ENCODE measurements around the gene ENTREP1. TPM values are rescaled to one million over a fixed set of nuclear protein-coding genes. Genes with fewer than 3 reads are reported as not detected.
"Not testable (repeated sequence)": the region's sequence is repeated elsewhere in the genome, so short reads cannot be mapped to it uniquely, and the experiment has no call there.

Gene ENTREP1
- total RNA-seq, 2 donors from 2014 or later: 6.9 to 10.9 TPM

GRCh38 chr9:69297300-69297980 lies 27.6 kb upstream of the ENTREP1 start:
- ATAC-seq (no peak), DNase-seq (no peak)
- Histone ChIP-seq H3K4me3 (no peak overlapping the region), H3K36me3 (replicated peaks in 1 of 2; ENCODE audit: insufficient read depth in 1 of 2, low read depth in 2 of 2) (no peaks in the 10 kb centered on the region), H3K27ac (no peak overlapping the region), H3K27me3 (no peaks in the 10 kb centered on the region), H3K4me1 (no peaks in the 10 kb centered on the region), H3K9me3 (no peaks in the 10 kb centered on the region)
- WGBS, 2 donors: 55 to 59% methylated on average over 11 of the region's 11 CpGs
- intact Hi-C loops (cut with DNase I): no loop called here
- TF ChIP-seq POLR2A (IDR thresholded peaks at IDR 0.05): no peak
- TF ChIP-seq, protein P1, sequence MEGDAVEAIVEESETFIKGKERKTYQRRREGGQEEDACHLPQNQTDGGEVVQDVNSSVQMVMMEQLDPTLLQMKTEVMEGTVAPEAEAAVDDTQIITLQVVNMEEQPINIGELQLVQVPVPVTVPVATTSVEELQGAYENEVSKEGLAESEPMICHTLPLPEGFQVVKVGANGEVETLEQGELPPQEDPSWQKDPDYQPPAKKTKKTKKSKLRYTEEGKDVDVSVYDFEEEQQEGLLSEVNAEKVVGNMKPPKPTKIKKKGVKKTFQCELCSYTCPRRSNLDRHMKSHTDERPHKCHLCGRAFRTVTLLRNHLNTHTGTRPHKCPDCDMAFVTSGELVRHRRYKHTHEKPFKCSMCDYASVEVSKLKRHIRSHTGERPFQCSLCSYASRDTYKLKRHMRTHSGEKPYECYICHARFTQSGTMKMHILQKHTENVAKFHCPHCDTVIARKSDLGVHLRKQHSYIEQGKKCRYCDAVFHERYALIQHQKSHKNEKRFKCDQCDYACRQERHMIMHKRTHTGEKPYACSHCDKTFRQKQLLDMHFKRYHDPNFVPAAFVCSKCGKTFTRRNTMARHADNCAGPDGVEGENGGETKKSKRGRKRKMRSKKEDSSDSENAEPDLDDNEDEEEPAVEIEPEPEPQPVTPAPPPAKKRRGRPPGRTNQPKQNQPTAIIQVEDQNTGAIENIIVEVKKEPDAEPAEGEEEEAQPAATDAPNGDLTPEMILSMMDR (IDR thresholded peaks at IDR 0.05): no peak

- WGBS, 2 donors: 75 to 79% methylated on average over 1 of the region's 1 CpG
- ATAC-seq: no peak
- intact Hi-C loops (cut with DNase I): no loop called here
- H3K9me3 ChIP-seq: no peaks in the 10 kb centered on the region
- no peaks in the 10 kb centered on the region for H3K36me3 ChIP-seq (replicated peaks in 1 of 2; ENCODE audit: insufficient read depth in 1 of 2, low read depth in 2 of 2)
- H3K27me3 ChIP-seq: no peaks in the 10 kb centered on the region
- H3K4me1 ChIP-seq: no peaks in the 10 kb centered on the region
- H3K4me3 ChIP-seq: no peak overlapping the region
- TF ChIP-seq, protein P1 (IDR thresholded peaks at IDR 0.05): no peak
- no peak for TF ChIP-seq POLR2A (IDR thresholded peaks at IDR 0.05)
- H3K27ac ChIP-seq: no peak overlapping the region
- no peak for DNase-seq
These were observed 25.7 kb upstream of the ENTREP1 start for GRCh38 chr9:69299315-69299714.

DNA sequence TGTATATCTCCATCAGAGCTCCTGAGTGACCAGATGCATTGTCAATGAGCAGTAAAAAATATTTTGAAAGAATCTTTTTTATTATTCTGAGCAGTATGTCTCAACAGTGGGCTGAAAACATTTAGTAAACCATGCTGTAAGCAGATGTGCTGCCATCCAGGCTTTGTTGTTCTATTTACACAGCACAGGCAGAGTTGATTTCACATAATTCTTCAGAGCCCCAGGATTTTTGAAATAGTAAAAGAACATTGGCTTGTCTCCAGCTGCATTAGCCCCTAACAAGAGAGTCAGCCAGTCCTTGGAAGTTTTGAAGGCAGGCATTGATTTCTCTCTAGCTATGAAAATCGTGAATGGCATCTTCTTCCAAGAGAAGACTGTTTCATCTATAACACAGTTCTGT lies 25.2 kb upstream of the ENTREP1 start:
- no peaks in the 10 kb centered on the region for H3K4me1 ChIP-seq
- TF ChIP-seq, protein P1 (IDR thresholded peaks at IDR 0.05): no peak
- TF ChIP-seq POLR2A (IDR thresholded peaks at IDR 0.05): no peak
- no peaks in the 10 kb centered on the region for H3K27me3 ChIP-seq
- intact Hi-C loops (cut with DNase I): no loop called here
- no peaks in the 10 kb centered on the region for H3K36me3 ChIP-seq (replicated peaks in 1 of 2; ENCODE audit: insufficient read depth in 1 of 2, low read depth in 2 of 2)
- WGBS, 2 donors: 36 to 38% methylated on average over 1 of the region's 1 CpG
- H3K4me3 ChIP-seq: no peak overlapping the region
- H3K27ac ChIP-seq: no peak overlapping the region
- DNase-seq (no peak), ATAC-seq (no peak)
- H3K9me3 ChIP-seq: no peaks in the 10 kb centered on the region

DNA sequence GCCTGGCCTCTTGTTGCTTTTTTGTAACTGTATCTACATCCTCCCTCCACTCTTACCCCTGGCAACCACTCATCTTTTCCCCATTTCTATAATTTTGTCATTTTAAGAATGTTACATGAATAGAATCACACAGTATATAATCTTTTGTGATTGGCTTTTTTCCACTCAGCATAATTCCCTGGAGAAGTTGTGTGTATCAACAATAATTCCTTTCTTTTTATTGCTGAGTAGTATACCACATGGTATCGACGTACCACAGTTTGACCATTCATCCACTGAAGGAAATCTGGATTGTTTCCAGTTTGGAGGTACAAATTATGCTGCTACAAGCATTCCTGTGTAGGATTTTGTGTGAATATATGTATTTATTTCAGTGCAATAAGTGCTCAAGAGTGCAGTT lies 21.7 kb upstream of the ENTREP1 start:
- Histone ChIP-seq H3K36me3 (replicated peaks in 1 of 2; ENCODE audit: insufficient read depth in 1 of 2, low read depth in 2 of 2) (no peaks in the 10 kb centered on the region), H3K4me3 (no peak overlapping the region), H3K9me3 (no peaks in the 10 kb centered on the region), H3K27me3 (no peaks in the 10 kb centered on the region), H3K4me1 (no peaks in the 10 kb centered on the region), H3K27ac (no peak overlapping the region)
- intact Hi-C loops (cut with DNase I): no loop called here
- ATAC-seq (no peak), DNase-seq (no peak)
- TF ChIP-seq, protein P1 (IDR thresholded peaks at IDR 0.05): no peak
- TF ChIP-seq POLR2A (IDR thresholded peaks at IDR 0.05): no peak
- WGBS, 2 donors: 91 to 94% methylated on average over 2 of the region's 2 CpGs

- H3K4me3 ChIP-seq; DNase-seq; intact Hi-C loops (cut with DNase I); ATAC-seq; H3K27ac ChIP-seq; H3K9me3 ChIP-seq; H3K36me3 ChIP-seq (replicated peaks in 1 of 2; ENCODE audit: insufficient read depth in 1 of 2, low read depth in 2 of 2); H3K4me1 ChIP-seq; H3K27me3 ChIP-seq: not testable (repeated sequence)
- 66 to 76% methylated on average over 5 of the region's 5 CpGs for WGBS, 2 donors
These were observed 18.0 kb upstream of the ENTREP1 start for GRCh38 chr9:69306895-69307445.

Data from body of pancreas (tissue), 4 donors.